Activated T-helper 1 cell treated with anti-CD3 and anti-CD28 coated beads, Interleukin-2, amount 50 U/mL, for 16 hours (primary cell): Measurements from ENCODE around the gene KCNQ1OT1.

Experiments used
- DNase-seq, 2 donors: peaks; one replicate each; pipeline ENCODE4 v3.0.0-alpha.2; 2020; ENCODE audit warnings: low read depth in 1 of 2, low spot score in 1 of 2

The KCNQ1OT1 gene

DNA sequence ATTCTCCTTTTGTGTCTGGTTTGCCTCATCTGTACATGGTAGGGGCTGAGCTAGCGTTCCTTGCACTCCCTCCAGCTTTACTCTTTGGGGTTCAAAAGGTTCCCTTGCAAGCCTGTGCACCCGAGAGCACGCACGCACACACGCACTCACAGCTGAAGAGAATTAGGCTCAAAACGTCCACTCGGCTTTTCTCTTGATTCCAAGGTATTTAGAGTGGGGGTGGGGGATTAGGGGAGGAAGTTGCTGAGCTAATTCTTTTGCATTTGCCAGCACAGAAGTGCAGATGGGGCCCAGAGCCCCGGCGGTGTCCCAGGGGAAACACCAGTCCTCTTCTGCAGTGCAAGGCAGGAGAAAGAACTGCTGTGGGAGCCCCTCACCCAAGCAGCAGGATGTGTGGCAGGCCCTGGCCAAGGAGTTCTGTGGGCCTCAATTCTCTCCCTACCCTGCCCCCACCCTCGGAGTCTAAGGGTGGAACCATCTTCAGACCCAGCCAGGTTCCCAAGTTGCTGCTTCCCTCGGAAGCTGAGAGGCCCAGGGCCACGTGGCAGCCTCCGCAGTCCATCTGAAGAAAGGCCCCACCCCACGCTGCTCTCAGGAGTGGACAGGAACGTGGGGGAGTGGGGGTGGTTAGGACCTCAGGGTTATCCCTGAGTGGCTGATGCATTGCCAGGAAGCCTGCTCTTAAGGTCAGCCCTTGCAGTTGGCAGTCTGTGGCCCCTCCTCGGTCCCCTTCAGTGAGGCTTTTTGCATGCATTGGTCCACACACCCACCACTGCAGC, 3.8 kb upstream of the KCNQ1OT1 start:
- no peak for DNase-seq

DNA sequence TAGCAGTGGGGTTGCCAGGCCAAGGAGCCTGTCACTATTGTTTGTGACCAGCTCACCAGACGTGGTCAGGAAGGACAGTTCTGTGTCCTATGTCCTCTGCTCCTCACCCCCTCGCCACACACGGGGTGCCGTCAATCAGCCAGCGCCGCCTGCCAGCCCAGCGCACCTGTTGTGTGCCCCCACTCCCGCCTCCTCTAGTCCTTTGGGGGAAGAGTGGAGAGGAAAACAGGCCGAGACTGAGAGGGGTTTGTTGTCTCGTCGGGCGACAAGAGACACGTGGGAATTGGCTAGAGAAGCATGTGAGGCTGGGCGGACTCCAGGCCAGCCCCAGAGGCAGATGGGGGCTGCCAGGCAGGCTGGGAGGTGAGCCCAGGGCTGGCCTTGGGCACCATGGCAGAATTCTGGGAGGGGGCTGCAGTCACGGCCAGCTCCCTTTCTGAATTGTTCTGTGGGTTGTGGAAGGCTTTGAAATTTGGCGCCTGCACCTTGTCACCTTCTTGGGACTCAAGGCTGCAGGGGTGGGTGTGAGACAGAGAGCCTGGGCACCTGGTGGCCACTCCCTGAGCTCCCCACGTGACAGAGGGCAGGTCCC, 3.1 kb upstream of the KCNQ1OT1 start:
- no peak for DNase-seq

DNA sequence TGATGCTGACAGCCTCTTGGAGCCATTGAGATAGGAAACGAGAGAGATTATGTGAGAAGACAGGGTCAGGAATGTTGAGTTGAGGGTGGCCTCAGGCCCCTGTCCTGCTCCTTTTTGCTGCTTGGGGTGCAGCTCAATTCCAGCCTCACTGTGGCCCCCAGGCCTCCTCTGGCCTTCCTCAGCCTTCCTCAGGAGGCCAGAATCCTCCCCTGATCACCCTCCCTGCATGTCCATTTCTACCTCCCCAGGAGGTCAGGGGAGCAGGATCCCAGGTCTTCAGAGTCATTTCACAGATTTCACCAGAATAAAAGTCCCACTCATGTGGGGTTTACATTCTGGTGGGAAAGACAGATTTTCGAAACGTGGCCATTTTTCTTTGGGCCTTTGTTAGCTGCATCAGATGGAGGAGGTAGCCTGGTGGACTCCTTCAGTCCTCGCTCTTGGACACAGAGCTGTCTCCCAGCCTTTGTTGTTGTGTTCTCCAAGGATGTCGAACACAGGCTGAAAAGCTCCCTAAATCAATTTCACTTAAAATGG, 2.2 kb upstream of the KCNQ1OT1 start:
- DNase-seq = no peak

DNA sequence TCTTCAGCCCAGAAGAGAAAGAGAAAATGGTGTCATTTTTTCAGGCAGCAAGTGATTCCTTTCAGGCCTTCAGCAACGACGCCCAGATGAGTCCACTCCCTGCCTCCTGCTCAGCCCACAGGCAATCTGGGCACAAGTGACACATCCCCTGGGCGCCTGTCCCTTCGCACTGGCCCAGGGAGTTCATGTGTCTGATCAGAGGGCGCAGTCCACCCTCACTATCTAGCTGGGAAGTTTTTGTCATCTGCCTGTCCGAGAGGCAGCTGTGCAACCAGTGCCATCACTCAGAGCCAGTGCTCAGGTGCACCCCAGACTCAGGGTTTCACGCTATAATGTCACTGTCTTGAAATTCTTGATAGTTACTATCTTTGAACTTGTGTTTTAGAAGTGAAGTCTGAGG, 1.4 kb upstream of the KCNQ1OT1 start:
- DNase-seq = no peak

DNA sequence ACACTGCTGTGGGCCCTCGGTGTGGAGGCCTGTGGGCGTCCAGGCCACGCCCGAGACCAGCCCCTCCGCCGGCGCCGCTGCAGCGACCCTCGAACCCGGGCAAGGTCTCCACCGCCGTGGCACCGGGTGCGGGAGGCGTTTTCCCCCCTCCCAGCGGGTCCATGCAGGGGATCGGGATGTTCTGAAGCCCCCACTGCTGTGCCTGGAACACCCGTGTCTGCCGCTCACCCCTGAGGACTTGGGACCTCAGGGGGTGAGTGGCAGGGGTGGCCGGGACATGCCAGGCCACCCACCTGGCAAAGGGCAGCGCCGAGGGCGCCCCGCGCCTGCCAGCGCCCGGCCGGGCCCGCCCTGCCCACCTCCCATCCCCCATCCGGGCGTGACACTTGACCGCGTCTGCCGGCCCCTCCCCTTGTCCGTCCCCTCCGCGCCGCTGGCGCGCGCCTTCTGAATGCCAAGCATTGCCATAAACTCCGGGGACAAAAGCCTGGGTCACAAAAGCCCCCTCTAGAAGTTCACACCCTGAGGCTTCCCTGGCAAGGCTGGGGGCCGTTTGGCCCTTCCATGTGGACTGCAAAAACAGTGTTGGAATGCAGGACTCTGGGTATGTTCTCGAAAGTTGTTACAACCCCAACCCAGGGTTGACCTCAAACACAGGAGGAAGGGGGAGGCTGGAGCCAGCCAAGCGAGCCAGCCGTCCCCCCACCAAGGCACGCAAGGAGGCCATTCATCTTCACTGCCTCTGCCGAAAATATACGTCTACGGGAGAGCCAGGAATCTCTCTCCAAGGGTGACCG, 819 bp upstream of the KCNQ1OT1 start:
- no peak for DNase-seq

DNA sequence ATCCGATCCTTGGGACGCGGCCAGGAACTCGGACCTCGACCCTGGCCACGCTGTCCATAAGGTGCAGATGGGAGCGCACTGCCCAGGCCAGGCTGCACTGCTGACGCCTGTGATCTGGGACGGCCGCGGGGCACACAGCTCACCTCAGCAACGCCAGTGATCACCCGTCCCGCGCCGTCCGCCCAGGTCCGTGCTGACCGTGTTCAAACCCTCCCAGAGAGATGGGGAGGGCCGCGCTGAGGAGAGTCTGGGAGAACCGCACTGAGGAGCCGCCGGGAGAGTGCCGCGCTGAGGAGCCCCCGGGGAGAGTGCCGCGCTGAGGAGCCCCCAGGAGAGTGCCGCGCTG, 636 bp downstream of the KCNQ1OT1 start:
- DNase-seq = no peak

DNA sequence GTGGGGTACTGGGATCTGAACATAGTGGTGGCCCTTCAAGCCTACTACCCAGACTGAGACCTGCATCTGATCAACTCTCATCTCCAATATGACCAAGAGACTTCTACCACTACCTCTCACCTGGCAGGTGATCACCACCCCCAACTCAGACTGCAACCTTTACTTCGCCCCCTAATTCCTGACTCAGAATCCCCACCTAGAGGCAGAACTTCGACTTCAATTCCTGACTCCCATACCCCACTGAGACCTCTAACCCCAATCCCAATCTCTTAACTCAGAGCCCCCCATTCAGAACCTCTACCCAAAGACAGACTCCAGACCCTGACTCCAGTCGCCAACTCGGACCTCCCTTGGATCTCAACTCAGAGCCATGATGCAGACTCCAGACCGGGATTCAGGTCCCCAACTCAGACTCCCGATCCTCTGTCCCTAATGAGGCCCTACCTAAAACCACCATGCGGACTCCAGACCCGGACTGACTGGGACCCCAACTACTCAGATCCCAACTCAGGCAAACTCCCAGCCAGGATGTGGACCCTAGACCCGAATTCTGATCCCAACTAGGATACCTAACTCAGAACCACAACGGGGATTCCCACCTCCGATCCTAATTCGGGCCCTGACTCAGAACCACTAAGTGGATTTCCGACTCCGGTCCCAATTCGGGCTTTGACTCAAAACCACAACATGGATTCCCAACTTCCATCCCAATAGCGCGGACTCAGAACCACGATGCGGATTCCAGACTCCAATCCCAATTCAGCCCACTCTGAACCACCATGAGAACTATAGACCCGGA, 1.2 kb downstream of the KCNQ1OT1 start:
- no peak for DNase-seq

DNA sequence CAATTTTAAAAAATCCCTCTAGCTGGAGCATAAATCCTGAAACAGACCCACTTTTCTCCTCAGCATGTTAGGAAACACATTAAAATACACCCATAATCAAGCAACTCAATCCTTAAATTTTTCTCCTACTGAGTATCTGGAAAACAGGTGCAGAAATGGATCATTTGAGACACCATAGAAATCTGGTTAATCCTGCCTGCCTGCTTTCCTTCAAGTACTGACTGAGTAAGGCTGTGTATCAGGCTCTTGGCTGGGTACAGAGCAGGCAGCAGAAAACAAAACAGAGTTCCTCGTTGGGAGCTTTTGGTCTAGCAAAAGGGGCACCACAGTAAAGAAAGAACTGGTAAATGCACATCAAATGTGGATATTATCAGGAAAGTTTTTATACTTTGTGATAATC, 1.9 kb downstream of the KCNQ1OT1 start:
- no peak for DNase-seq

DNA sequence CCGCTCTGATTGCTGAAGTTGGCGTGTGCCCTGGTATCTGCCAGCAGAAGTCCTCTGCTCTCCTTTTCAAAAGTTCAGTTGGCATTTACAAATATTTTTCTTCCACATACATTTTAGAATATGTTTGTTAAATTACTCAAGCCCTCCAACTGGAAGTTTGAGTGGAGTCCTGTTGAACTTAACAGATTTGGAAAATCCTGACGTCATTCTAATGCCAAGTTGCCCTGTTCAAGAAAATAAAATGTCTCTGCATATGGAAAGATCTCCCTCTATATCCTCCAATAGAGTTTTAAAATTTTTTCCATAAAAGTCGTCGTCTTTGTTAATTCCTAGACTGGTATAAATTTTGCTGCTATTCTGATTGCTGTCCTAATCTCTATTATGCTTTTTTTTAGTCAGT, 3.3 kb downstream of the KCNQ1OT1 start:
- no peak for DNase-seq

DNA sequence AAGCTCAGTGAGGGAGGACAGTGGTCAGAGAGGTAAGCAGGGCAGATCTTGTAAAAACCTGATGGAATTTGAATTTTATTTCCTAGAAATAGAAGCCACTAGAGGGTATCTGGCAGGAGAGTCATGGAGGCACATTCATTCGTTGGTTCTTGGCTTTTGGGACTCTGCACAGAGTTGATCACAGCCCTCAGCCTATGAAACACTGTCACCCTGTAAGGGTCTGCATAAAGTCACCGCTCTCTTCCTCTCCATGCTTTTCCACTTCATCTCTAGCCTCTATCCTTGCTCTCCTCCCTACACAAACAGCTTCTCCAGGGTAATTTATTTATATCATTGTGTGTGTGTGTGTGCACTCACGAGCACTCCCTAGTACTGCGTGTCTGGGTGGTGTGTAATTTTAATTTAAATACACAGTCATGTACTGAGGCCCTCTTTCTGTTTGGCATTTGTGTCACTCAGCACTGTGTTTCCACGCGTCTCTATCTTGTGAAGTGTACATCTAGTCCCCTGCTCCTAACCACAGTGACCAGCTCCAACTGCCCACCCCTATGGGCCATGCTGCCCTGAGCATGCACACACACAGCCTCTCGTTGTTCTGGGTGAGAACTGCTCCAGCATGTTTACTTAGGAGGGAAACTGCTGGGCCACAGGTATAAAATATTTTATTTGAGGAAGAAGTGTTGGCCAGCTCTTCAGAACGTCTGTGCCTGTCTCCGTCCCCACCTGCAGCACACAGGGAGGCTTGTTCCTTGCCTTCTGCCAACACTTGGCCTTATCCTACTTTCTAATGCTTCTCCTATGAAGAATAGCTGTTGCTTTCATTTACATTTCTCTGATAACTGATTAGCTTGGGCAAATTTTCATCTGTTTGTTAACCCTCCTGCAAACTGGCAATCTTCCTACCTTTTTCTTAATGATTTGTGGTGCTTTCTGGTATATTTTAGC, 4.5 kb downstream of the KCNQ1OT1 start:
- DNase-seq = no peak

DNA sequence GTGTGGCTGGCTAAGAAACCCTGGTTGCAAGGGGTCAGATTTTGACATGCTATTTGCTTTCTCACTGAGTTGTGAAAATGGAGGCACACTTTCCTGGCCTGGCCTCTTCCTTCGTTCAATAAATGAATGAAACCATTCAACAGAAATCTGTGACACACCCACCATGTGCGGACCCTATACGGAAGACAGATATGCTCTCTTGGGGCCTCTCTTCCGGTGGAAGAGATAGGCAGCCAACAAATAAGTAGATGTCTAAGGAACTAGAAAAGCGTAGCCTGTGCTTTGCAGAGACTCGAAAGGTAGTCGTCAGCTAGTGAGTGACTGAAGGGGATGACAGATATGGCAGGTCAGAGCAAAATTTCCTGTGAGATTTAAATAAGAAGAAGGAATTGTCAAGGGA, 5.3 kb downstream of the KCNQ1OT1 start:
- DNase-seq = no peak

DNA sequence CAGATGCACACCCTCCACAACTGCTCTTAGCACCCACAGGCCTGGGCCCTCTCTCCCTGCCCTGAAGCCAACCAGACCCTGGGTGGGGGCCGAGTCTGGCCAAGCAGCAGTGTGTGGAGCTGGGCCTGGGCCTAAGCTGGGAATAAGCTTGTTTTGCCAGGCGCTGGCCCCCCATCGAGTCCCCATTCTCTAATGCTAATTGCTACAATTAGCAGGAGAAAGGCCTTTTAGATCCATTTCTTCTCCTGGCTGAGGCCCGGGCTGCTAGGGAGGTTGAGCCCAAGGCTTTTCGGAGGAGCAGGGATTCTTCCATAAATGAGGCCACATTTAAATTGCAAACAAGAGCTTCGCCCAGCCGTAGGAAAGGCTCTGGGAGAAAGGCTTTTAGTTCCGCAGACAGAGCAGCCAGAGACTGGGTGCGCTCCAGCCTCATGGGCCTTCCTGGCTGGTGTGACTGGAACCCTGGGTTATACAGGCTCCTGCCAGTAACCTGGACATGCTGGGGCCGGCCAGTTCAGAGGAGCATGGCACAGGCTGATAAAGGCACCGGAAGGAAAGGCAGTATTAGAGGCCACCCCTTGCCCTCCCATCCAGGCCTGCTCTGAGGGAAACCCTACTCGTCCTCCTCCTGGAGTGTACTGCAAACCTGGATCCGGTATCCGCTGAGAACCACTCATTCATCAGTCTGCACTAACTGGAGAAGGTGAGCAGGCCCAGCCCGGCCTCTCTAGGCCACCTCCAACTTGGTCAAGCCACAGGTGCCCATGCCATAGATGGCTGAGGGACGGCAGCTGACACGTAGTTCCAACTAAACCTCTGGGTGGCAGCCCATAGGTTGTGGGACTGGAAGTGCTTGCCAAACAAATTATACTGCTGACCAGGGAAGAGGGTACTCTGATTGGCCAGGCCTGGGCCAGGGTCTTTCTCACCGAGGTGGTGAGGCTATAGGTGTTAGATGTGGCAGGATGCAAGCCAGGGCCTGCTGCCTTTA, 6.2 kb downstream of the KCNQ1OT1 start:
- no peak for DNase-seq

DNA sequence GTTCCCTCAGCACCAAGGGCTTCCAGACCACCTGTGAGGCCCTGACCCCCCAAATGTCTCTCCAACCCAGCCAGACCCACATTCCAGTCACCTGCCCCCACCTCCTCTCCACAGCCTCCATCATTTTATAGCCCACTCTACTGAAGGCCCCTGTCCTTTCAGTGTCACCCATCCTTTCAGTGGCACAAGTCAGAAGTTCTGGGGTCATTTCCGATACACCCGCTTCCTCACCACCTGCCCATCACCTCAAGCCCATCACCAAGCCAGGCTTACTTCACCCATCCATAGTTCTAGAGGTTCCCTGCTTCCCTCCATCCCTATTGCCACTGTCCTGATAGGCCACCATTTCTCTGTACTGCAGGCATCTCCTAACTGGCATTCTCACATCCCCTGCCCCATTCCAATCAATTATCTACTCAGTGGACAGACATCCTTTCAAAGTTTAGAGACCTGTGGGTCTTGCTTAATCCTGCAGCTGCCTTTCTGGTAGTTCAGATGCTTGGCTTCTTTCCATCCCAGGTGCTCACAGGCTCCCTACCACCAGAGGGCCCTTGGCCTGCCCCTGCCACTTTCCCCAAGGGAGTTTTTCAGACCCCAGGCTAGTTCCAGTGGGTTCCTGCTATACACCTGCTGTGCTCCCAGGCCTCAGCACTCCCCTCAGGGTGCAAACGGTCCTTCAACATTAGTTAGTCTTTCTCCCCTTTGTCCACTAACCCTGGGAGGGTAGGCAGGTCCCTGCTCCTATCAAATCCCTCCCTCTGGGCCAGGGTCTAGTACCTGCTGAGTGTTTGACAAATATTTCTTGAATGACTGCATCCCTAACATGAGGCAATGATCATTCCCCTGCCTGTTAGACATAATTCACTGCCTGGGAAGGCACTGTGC, 7.6 kb downstream of the KCNQ1OT1 start:
- DNase-seq = no peak

DNA sequence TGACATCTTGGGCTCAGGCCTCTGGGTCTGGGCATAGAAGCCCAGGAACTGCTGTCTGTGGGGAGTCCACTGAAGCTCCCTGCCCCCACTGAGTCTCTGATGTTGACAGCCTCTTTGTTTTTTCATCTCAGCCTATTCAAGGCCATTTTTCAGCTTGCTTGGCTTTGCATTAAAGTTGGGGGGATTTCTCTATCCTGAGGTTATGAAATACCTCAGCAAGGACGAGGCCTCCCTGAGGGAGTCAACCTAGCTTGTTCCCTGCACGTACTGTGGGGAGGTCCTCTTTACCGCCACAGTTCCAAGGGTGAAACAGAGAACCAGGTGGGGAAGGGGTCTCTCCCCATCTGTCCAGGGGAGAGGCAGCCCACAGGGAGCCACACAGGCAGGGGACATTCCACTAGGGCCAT, 8.4 kb downstream of the KCNQ1OT1 start:
- no peak for DNase-seq

DNA sequence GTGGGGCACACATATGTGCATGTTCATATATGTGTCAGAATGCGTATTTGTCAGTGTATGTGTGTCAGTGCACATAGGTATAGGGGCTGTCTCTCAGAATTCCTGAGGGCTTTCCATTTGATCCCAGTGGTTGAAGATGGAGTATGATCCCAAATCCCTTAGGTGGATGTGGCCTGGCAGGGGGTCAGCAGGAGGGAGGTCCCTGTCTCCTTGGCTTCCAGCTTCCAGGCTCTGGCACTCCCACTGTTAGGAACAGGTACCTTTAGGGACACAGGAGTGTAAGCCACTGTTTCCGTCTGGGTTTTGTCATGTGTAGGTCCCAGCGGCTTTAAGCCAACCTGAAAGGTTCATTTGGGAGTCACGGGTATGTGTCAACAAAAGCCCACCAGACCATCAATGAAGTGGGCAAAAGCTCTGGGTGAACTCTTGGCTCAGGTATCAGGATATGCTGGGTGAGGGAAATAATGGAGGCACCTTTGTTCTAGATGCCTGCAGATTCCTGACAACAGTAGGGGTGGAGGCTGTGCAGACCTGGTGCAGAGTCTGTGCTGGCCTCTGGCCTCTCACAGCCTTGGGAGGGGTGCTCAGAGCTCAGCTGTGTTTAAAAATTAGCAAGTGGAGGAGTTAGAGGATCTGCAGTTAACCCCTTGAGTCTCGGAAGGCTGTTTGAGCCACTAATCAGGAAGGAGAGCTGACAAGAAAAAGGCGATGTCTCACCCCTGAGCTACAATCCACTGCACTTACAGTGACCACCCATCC, 9.0 kb downstream of the KCNQ1OT1 start:
- no peak for DNase-seq

DNA sequence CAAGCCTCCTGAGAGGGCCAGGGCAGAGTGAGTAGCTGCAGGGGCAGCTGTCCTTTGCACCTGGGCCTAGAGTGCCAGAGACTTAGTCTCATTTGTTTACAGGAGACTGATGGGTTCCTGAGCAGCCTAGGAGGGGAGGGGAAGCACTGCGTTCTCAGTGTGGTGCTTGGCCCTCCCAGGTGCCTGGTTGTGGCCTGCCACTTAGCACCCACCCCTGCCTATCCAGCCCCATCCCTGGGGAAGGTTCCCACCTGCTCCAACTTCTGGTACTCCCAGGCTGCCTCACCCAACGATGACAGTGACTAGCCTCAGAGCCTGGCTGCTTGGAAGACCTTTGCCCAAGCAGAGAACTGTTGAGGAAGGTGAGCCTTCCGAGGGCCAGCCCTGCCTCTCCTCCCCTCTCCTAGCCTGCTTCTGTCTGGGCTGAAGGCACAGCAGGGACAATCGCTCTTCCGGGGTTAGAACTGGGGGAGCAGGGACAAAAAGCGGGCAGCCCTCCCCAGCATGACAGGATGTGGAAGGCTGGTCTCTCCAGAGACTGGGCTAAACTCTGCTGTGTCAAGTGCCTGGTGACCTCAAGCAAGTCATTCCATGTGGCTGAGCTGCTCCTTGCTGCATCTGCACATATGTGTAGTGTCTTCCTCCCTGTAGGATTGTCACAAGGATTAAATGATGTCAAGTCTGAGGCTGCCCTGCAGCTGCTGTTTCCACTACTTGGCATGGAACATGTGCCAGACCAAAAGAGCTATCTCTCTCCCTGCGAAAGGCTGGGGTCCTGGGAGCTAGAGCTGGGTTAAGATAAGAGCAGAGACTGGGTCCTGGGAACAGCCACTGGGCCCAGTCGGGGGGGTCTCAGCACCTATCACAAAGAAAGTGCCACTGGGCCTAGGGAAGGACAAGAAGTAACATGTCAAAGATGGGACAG, 9.9 kb downstream of the KCNQ1OT1 start:
- DNase-seq = no peak
